HepG2 (cell line): Measurements from ENCODE around the gene MED19. TPM values are rescaled to one million over a fixed set of nuclear protein-coding genes. Genes with fewer than 3 reads are reported as not detected.
A peak's percentile ranks its signal among the peaks of the same experiment; 100 is the strongest.

Experiments used
- ATF3 ChIP-seq: sonication (generic); formaldehyde crosslinking; IDR thresholded peaks from 2 replicates; pipeline ENCODE4 v1.4.0; 2020; ENCODE audit warnings: missing genetic modification reagents
- CC2D1A ChIP-seq: sonication (generic); formaldehyde crosslinking; IDR thresholded peaks from 2 replicates; pipeline ENCODE4 v1.8.1; 2023; ENCODE audit warnings: mild to moderate bottlenecking, missing genetic modification reagents
- DMAP1 ChIP-seq: IDR thresholded peaks from 2 replicates; pipeline ENCODE4 v1.6.1; 2016
- ELF3 ChIP-seq: IDR thresholded peaks from 2 replicates; pipeline ENCODE4 v1.6.1; 2016; ENCODE audit warnings: missing genetic modification reagents, missing compliant biosample characterization
- FOXM1 ChIP-seq: sonication (generic); formaldehyde crosslinking; IDR thresholded peaks from 2 replicates; pipeline ENCODE4 v1.5.0; 2020; ENCODE audit warnings: missing genetic modification reagents
- IRX3 ChIP-seq: sonication (generic); formaldehyde crosslinking; IDR thresholded peaks from 2 replicates; pipeline ENCODE4 v1.8.1; 2023; ENCODE audit warnings: mild to moderate bottlenecking, low read depth, missing genetic modification reagents, borderline replicate concordance
- MEF2D ChIP-seq: sonication (generic); formaldehyde crosslinking; IDR thresholded peaks from 2 replicates; pipeline ENCODE4 v1.5.1; 2020; ENCODE audit warnings: mild to moderate bottlenecking, missing genetic modification reagents
- MIER2 ChIP-seq: IDR thresholded peaks from 2 replicates; pipeline ENCODE4 v1.6.1; 2016; ENCODE audit warnings: missing biosample characterization, missing genetic modification reagents
- NFE2L1 ChIP-seq: sonication (generic); formaldehyde crosslinking; IDR thresholded peaks from 2 replicates; pipeline ENCODE4 v1.4.0; 2020; ENCODE audit warnings: missing genetic modification reagents, mild to moderate bottlenecking, borderline replicate concordance
- PATZ1 ChIP-seq: sonication (generic); formaldehyde crosslinking; IDR thresholded peaks from 2 replicates; pipeline ENCODE4 v1.4.0; 2020; ENCODE audit warnings: missing genetic modification reagents
- RARA ChIP-seq: IDR thresholded peaks from 2 replicates; pipeline ENCODE4 v1.6.1; 2016; ENCODE audit warnings: missing genetic modification reagents, missing compliant biosample characterization
- SAP130 ChIP-seq: IDR thresholded peaks from 2 replicates; pipeline ENCODE4 v1.6.1; 2016; ENCODE audit warnings: low read depth
- SMARCE1 ChIP-seq: fragments of 450-650 bp; IDR thresholded peaks from 2 replicates; pipeline ENCODE4 v1.6.1; 2017; ENCODE audit warnings: borderline replicate concordance
- THAP11 ChIP-seq: IDR thresholded peaks from 2 replicates; pipeline ENCODE4 v1.6.1; 2016; ENCODE audit warnings: missing biosample characterization, missing genetic modification reagents
- THAP8 ChIP-seq: sonication (generic); formaldehyde crosslinking; IDR thresholded peaks from 2 replicates; pipeline ENCODE4 v1.5.1; 2020; ENCODE audit warnings: missing genetic modification reagents, mild to moderate bottlenecking, borderline replicate concordance
- ZFP1 ChIP-seq: IDR thresholded peaks from 2 replicates; pipeline ENCODE4 v1.6.1; 2016
- ZNF577 ChIP-seq: sonication (generic); formaldehyde crosslinking; IDR thresholded peaks from 2 replicates; pipeline ENCODE4 v1.4.0; 2020; ENCODE audit warnings: mild to moderate bottlenecking, low read depth, missing genetic modification reagents, borderline replicate concordance
- ZNF7 ChIP-seq: IDR thresholded peaks from 2 replicates; pipeline ENCODE4 v1.6.1; 2016; ENCODE audit warnings: missing biosample characterization, missing genetic modification reagents
- ZNF850 ChIP-seq: sonication (generic); formaldehyde crosslinking; conservative IDR thresholded peaks from 2 replicates; pipeline ENCODE4 v1.9.0; 2021; ENCODE audit warnings: mild to moderate bottlenecking, missing genetic modification reagents
- polyA plus RNA-seq, 8 experiments: library from polyadenylated mRNA; depleted of rRNA in 3 of 8; stranded (reverse) in 7 of 8; unstranded in 1 of 8; fragments of >200 nt; fragmentation: Illumina TruSeq in 4 of 8; extraction: Trizol in 4 of 8; gene quantifications; 2 replicates each; pipeline versions ENCODE4 v1.2.1 to v1.2.3, GENCODE V29; 2011 to 2016; ENCODE audit warnings: low read depth in 4 of 8, missing spikeins in 1 of 8, mixed read lengths in 1 of 8; ENCODE audit not compliant: insufficient read depth in 1 of 8
- total RNA-seq, 5 experiments: library from RNA; depleted of rRNA; stranded (reverse); fragments of >200 nt; fragmentation: Illumina TruSeq; extraction: Trizol; gene quantifications; 2 replicates each; pipeline ENCODE4 v1.2.3, GENCODE V29; 2016; ENCODE audit warnings: low read depth in 1 of 5
- TF ChIP-seq, protein P1 (sequence below), 2 experiments: sonication (generic) in 1 of 2; formaldehyde crosslinking in 1 of 2; IDR thresholded peaks; 2 replicates each; pipeline versions ENCODE4 v1.4.0 to v1.6.1; 2018 to 2020; ENCODE audit warnings: missing genetic modification reagents in 2 of 2, borderline replicate concordance in 1 of 2, low read depth in 1 of 2, mild to moderate bottlenecking in 1 of 2, missing biosample characterization in 1 of 2
- TF ChIP-seq, protein P2 (sequence below): sonication (generic); formaldehyde crosslinking; IDR thresholded peaks from 2 replicates; pipeline ENCODE4 v1.5.1; 2020; ENCODE audit warnings: mild to moderate bottlenecking, missing genetic modification reagents, moderate library complexity

Gene MED19
- total and polyA plus RNA-seq, 2 of the 13 experiments (the other 11 are each of a cell fraction or from before 2014, with no cell fraction given) = 12.9 to 13.8 TPM

- TF ChIP-seq IRX3 (CRISPR knock-in tag) = no peak; the same call in 1 of the 2 replicates
- TF ChIP-seq MIER2 (CRISPR knock-in tag) = peak; percentile 21; the same call in 1 of the 2 replicates
- TF ChIP-seq ZNF850 (CRISPR knock-in tag) = no peak
- peak; percentile 54; the same call in 1 of the 2 replicates for TF ChIP-seq ATF3 (CRISPR knock-in tag)
- TF ChIP-seq ZNF7 (CRISPR knock-in tag) = no peak
- no peak for TF ChIP-seq ZNF577 (CRISPR knock-in tag)
- no peak for TF ChIP-seq FOXM1
- TF ChIP-seq, protein P1, sequence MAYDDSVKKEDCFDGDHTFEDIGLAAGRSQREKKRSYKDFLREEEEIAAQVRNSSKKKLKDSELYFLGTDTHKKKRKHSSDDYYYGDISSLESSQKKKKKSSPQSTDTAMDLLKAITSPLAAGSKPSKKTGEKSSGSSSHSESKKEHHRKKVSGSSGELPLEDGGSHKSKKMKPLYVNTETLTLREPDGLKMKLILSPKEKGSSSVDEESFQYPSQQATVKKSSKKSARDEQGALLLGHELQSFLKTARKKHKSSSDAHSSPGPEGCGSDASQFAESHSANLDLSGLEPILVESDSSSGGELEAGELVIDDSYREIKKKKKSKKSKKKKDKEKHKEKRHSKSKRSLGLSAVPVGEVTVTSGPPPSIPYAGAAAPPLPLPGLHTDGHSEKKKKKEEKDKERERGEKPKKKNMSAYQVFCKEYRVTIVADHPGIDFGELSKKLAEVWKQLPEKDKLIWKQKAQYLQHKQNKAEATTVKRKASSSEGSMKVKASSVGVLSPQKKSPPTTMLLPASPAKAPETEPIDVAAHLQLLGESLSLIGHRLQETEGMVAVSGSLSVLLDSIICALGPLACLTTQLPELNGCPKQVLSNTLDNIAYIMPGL (CRISPR knock-in tag; IDR thresholded peaks at IDR 0.05; ENCODE audit: borderline replicate concordance in 1 of 2, low read depth in 1 of 2) = peak; percentile 18 to 46; a peak in 1 of 4 replicates
- TF ChIP-seq, protein P2, sequence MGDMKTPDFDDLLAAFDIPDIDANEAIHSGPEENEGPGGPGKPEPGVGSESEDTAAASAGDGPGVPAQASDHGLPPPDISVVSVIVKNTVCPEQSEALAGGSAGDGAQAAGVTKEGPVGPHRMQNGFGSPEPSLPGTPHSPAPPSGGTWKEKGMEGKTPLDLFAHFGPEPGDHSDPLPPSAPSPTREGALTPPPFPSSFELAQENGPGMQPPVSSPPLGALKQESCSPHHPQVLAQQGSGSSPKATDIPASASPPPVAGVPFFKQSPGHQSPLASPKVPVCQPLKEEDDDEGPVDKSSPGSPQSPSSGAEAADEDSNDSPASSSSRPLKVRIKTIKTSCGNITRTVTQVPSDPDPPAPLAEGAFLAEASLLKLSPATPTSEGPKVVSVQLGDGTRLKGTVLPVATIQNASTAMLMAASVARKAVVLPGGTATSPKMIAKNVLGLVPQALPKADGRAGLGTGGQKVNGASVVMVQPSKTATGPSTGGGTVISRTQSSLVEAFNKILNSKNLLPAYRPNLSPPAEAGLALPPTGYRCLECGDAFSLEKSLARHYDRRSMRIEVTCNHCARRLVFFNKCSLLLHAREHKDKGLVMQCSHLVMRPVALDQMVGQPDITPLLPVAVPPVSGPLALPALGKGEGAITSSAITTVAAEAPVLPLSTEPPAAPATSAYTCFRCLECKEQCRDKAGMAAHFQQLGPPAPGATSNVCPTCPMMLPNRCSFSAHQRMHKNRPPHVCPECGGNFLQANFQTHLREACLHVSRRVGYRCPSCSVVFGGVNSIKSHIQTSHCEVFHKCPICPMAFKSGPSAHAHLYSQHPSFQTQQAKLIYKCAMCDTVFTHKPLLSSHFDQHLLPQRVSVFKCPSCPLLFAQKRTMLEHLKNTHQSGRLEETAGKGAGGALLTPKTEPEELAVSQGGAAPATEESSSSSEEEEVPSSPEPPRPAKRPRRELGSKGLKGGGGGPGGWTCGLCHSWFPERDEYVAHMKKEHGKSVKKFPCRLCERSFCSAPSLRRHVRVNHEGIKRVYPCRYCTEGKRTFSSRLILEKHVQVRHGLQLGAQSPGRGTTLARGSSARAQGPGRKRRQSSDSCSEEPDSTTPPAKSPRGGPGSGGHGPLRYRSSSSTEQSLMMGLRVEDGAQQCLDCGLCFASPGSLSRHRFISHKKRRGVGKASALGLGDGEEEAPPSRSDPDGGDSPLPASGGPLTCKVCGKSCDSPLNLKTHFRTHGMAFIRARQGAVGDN (CRISPR knock-in tag) = peak; percentile 93
- peak; percentile 89; the same call in 1 of the 2 replicates for TF ChIP-seq ELF3 (CRISPR knock-in tag)
- TF ChIP-seq NFE2L1 (CRISPR knock-in tag) = no peak
- peak; percentile 65 for TF ChIP-seq DMAP1 (CRISPR knock-in tag)
- peak; percentile 99 for TF ChIP-seq THAP11 (CRISPR knock-in tag)
- no peak for TF ChIP-seq CC2D1A
- no peak for TF ChIP-seq THAP8 (CRISPR knock-in tag)
- TF ChIP-seq RARA (CRISPR knock-in tag) = no peak; the same call in 1 of the 2 replicates
- peak; percentile 81 for TF ChIP-seq MEF2D (CRISPR knock-in tag)
- peak; percentile 72; the same call in 1 of the 2 replicates for TF ChIP-seq ZFP1
- no peak for TF ChIP-seq SMARCE1
- peak; percentile 99 for TF ChIP-seq SAP130
- peak; percentile 100 for TF ChIP-seq PATZ1 (CRISPR knock-in tag)
Measured at GRCh38 chr11:57657194-57658022, 54.6 kb downstream of the MED19 start, which contains the start of gene CLP1 (continued).
